MM.1S (cell line): ENCODE data around the gene SLU7.

Experiments
- CTCF ChIP-seq: fragments of 300-600 bp; sonication (generic); IDR thresholded peaks from 2 replicates; pipeline ENCODE4 v1.5.1; 2016; ENCODE audit warnings: antibody characterized with exemption, low read length, mixed read lengths
- EZH2 ChIP-seq: fragments of 300-600 bp; sonication (generic); optimal IDR thresholded peaks from 2 replicates; pipeline ENCODE3; 2017; ENCODE audit warnings: low read depth, mild to moderate bottlenecking, antibody characterized with exemption, low read length, mixed read lengths
- EZH2phosphoT487 ChIP-seq: fragments of 300-600 bp; sonication (generic); IDR thresholded peaks from 2 replicates; pipeline ENCODE4 v1.6.1; 2018; ENCODE audit warnings: antibody characterized with exemption, low read length

DNA sequence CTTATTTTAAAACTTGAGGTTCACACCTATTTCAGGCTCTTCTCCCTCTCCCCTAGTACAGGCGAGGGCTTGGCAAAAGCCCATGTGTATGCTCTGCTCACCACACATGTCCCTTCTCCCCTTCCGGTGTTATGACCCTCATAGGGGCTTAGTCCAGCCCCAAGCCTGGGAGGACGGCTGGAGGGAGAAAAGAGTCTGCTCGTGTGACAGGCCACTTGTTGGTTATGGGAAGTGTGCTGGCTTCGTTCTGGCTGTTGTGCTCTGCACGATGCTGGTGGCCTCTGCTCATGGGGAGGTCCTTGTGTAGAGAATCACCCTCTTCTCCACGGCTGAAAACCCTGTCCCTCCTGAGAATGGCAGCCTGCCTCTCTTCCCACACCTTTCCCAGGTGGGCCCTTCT lies 13.9 kb upstream of the SLU7 start:
- TF ChIP-seq EZH2 (no peak), CTCF (no peak), EZH2phosphoT487 (no peak)
